Measurements from ENCODE around the gene IQSEC1. TPM values are rescaled to one million over a fixed set of nuclear protein-coding genes. Genes with fewer than 3 reads are reported as not detected.

Gene IQSEC1
- total RNA-seq, 3 donors from 2014 or later, result 26.9 to 45.4 (median 26.9) TPM

GRCh38 chr3:12978682-12979081 is 94.5 kb downstream of the IQSEC1 start:
- Histone ChIP-seq H3K27me3 (no peaks in the 10 kb centered on the region), H3K4me3 (no peak overlapping the region), H3K9me3 (no peaks in the 10 kb centered on the region), H3K4me1 (no peaks in the 10 kb centered on the region), H3K36me3 (no peaks in the 10 kb centered on the region), H3K27ac (no peak overlapping the region)
- intact Hi-C loops (cut with DNase I; ENCODE audit: low total_unique reads), result no loop called here
- TF ChIP-seq POLR2A (IDR thresholded peaks at IDR 0.05) (no peak), CTCF (IDR thresholded peaks at IDR 0.05) (no peak), POLR2AphosphoS5 (IDR thresholded peaks at IDR 0.05) (no peak)
- DNase-seq (ENCODE audit: low spot score in 2 of 2), result no peak

DNA sequence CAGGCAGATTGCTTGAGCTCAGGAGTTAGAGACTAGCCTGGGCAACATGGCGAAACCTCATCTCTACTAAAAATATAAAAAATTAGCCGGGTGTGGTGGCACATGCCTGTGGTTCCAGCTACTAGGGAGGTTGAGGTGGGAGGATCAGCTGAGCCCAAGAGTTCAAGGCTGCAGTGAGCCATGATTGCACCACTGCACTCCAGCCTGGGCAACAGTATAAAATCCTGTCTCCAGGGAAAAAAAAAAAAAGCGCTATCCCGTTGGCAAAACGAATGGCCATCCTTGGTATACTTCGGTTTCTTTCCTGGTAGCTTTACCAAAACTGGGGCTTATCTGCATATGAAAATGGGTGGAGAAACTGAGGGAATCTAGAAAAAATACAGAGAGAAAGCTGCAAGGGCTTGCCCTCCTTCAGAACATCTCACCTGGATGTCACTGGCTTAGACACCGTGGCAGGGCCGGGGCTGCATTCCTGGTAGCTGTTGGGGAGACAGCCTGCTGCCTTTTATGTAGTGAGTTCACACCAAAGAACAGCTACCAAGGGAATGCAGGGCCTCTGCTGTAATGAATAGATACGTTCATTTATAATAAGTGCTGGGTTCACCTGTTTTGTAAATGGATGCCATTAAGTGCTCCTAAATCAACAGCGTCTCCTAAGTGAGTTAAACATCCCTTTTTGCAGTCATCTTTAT is 96.0 kb downstream of the IQSEC1 start:
- Histone ChIP-seq H3K27me3 (no peaks in the 10 kb centered on the region), H3K4me3 (no peak overlapping the region), H3K36me3 (no peaks in the 10 kb centered on the region), H3K9me3 (no peaks in the 10 kb centered on the region), H3K27ac (no peak overlapping the region), H3K4me1 (no peaks in the 10 kb centered on the region)
- intact Hi-C loops (cut with DNase I; ENCODE audit: low total_unique reads), result no loop called here
- DNase-seq (ENCODE audit: low spot score in 2 of 2), result no peak
- no peak for TF ChIP-seq CTCF (IDR thresholded peaks at IDR 0.05)
- TF ChIP-seq POLR2AphosphoS5 (IDR thresholded peaks at IDR 0.05), result no peak
- no peak for TF ChIP-seq POLR2A (IDR thresholded peaks at IDR 0.05)

GRCh38 chr3:12975748-12976522 is 97.3 kb downstream of the IQSEC1 start:
- no peaks in the 10 kb centered on the region for H3K36me3 ChIP-seq
- TF ChIP-seq POLR2A (IDR thresholded peaks at IDR 0.05) (no peak), POLR2AphosphoS5 (IDR thresholded peaks at IDR 0.05) (no peak), CTCF (IDR thresholded peaks at IDR 0.05) (no peak)
- no peak overlapping the region for H3K27ac ChIP-seq
- intact Hi-C loops (cut with DNase I; ENCODE audit: low total_unique reads), result no loop called here
- no peaks in the 10 kb centered on the region for H3K4me1 ChIP-seq
- no peaks in the 10 kb centered on the region for H3K27me3 ChIP-seq
- H3K9me3 ChIP-seq, result no peaks in the 10 kb centered on the region
- H3K4me3 ChIP-seq, result no peak overlapping the region
- no peak for DNase-seq (ENCODE audit: low spot score in 2 of 2)

DNA sequence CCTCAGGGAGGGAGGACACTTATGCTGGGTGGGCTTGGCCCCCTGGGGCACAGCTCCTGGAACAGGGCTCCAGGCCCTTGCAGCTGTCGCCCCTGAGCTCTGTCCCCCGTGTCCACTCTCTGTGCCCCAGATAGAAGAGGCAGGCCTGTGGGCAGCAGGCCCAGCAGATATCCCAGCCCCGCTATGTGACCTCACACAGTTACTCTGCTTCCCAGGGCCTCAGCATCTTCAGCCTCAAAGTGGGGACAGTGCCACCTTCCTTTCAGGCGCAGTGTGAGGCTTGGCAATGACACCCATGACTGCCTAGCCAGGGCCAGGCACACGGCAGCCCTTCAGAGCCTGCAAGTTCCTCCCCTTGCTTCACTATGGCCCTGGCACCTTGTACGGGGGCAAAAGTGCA is 98.4 kb downstream of the IQSEC1 start:
- Histone ChIP-seq H3K4me1 (no peaks in the 10 kb centered on the region), H3K9me3 (no peaks in the 10 kb centered on the region), H3K36me3 (no peaks in the 10 kb centered on the region), H3K27me3 (no peaks in the 10 kb centered on the region), H3K4me3 (no peak overlapping the region), H3K27ac (no peak overlapping the region)
- intact Hi-C loops (cut with DNase I; ENCODE audit: low total_unique reads), result no loop called here
- TF ChIP-seq POLR2AphosphoS5 (IDR thresholded peaks at IDR 0.05) (no peak), POLR2A (IDR thresholded peaks at IDR 0.05) (no peak), CTCF (IDR thresholded peaks at IDR 0.05) (no peak)
- DNase-seq (ENCODE audit: low spot score in 2 of 2), result no peak

- Histone ChIP-seq H3K4me1 (no peaks in the 10 kb centered on the region), H3K27ac (no peak overlapping the region), H3K9me3 (no peaks in the 10 kb centered on the region), H3K27me3 (no peaks in the 10 kb centered on the region), H3K36me3 (no peaks in the 10 kb centered on the region), H3K4me3 (no peak overlapping the region)
- TF ChIP-seq CTCF (IDR thresholded peaks at IDR 0.05) (no peak), POLR2A (IDR thresholded peaks at IDR 0.05) (no peak), POLR2AphosphoS5 (IDR thresholded peaks at IDR 0.05) (no peak)
- no peak for DNase-seq (ENCODE audit: low spot score in 2 of 2)
- intact Hi-C loops (cut with DNase I; ENCODE audit: low total_unique reads), result no loop called here
Observed at GRCh38 chr3:12974334-12974733, 98.9 kb downstream of the IQSEC1 start.

Data from breast epithelium (tissue), 4 donors.